DOHH2 (cell line): Measurements from ENCODE around the gene WWOX.

Experiments used
- H3F3A ChIP-seq: fragments of 200-600 bp; sonication (generic), shearing (Covaris generic); 2 replicates; pipeline ENCODE4 v1.6.0; 2016; ENCODE audit warnings: antibody characterized with exemption, mild to moderate bottlenecking; ENCODE audit not compliant: control insufficient read depth, insufficient read depth
- H3K27ac ChIP-seq: fragments of 200-600 bp; sonication (generic); 2 replicates; pipeline ENCODE4 v1.5.1; 2014; ENCODE audit warnings: low read depth, mild to moderate bottlenecking, low read length, moderate library complexity
- H3K27me3 ChIP-seq: fragments of 200-600 bp; sonication (generic); 2 replicates; pipeline ENCODE4 v1.6.1; 2014; ENCODE audit warnings: mild to moderate bottlenecking, low read length, mixed read lengths; ENCODE audit not compliant: control insufficient read depth
- H3K36me3 ChIP-seq: fragments of 200-600 bp; sonication (generic); 2 replicates; pipeline ENCODE4 v1.6.1; 2014; ENCODE audit warnings: mild to moderate bottlenecking, low read length, moderate library complexity, mixed read lengths; ENCODE audit not compliant: control insufficient read depth
- H3K4me1 ChIP-seq: fragments of 200-600 bp; sonication (generic); 2 replicates; pipeline ENCODE4 v1.6.1; 2014; ENCODE audit warnings: mild to moderate bottlenecking, low read length, mixed read lengths; ENCODE audit not compliant: control insufficient read depth
- H3K4me2 ChIP-seq: fragments of 200-600 bp; sonication (generic); 2 replicates; pipeline ENCODE4 v1.6.0; 2014; ENCODE audit warnings: mild to moderate bottlenecking, low read length, moderate library complexity
- H3K4me3 ChIP-seq: fragments of 200-600 bp; sonication (generic); 2 replicates; pipeline ENCODE4 v1.5.1; 2014; ENCODE audit warnings: mild to moderate bottlenecking, low read length, mixed read lengths
- H3K79me2 ChIP-seq: fragments of 200-600 bp; sonication (generic); 2 replicates; pipeline ENCODE4 v1.6.1; 2014; ENCODE audit warnings: mild to moderate bottlenecking, low read length, mixed read lengths; ENCODE audit not compliant: control insufficient read depth
- H3K9me2 ChIP-seq: fragments of 200-600 bp; sonication (generic); replicated peaks from 2 replicates; pipeline ENCODE4 v1.6.1; 2014; ENCODE audit warnings: mild to moderate bottlenecking, low read length, mixed read lengths; ENCODE audit not compliant: control insufficient read depth
- H3K9me3 ChIP-seq: fragments of 200-600 bp; sonication (generic); 2 replicates; pipeline ENCODE4 v1.6.1; 2014; ENCODE audit warnings: antibody characterized with exemption, low read length, mixed read lengths; ENCODE audit not compliant: control insufficient read depth, insufficient read depth
- H4K20me1 ChIP-seq: fragments of 200-600 bp; sonication (generic); 2 replicates; pipeline ENCODE4 v1.6.0; 2014; ENCODE audit warnings: low read depth, mild to moderate bottlenecking, antibody characterized with exemption, low read length, moderate library complexity; ENCODE audit not compliant: control insufficient read depth, insufficient read depth
- CTCF ChIP-seq: fragments of 200-600 bp; sonication (generic); IDR thresholded peaks from one replicate; pipeline ENCODE4 v1.5.1; 2014; ENCODE audit warnings: antibody characterized with exemption, mild to moderate bottlenecking, low read depth, low read length; ENCODE audit not compliant: poor library complexity, severe bottlenecking
- EZH2phosphoT487 ChIP-seq: fragments of 200-600 bp; sonication (generic); IDR thresholded peaks from 2 replicates; pipeline ENCODE4 v1.6.1; 2017; ENCODE audit warnings: borderline replicate concordance, mild to moderate bottlenecking, antibody characterized with exemption, low read length, moderate library complexity, mixed read lengths

Gene WWOX

GRCh38 chr16:78298986-78299385 is 199.5 kb downstream of the WWOX start:
- H3K4me2 ChIP-seq, result no peak overlapping the region
- TF ChIP-seq EZH2phosphoT487, result no peak
- TF ChIP-seq CTCF, result no peak

GRCh38 chr16:78300469-78300868 is 201.0 kb downstream of the WWOX start:
- Histone ChIP-seq H3K4me2 (no peak overlapping the region), H3K36me3 (no peaks in the 10 kb centered on the region), H3F3A (no peaks in the 10 kb centered on the region), H3K4me3 (no peak overlapping the region), H3K9me2 (no peaks in the 10 kb centered on the region), H3K79me2 (no peaks in the 10 kb centered on the region), H3K4me1 (no peaks in the 10 kb centered on the region), H3K27ac (no peak overlapping the region), H3K27me3 (no peaks in the 10 kb centered on the region), H3K9me3 (no peaks in the 10 kb centered on the region), H4K20me1 (no peaks in the 10 kb centered on the region)
- no peak for TF ChIP-seq CTCF
- no peak for TF ChIP-seq EZH2phosphoT487

More at GRCh38 chr16:78298986-78299385, 199.5 kb downstream of the WWOX start:
- Histone ChIP-seq H3F3A (no peaks in the 10 kb centered on the region), H3K4me1 (no peaks in the 10 kb centered on the region), H3K79me2 (no peaks in the 10 kb centered on the region), H3K27me3 (no peaks in the 10 kb centered on the region), H3K27ac (no peak overlapping the region), H3K4me3 (no peak overlapping the region), H3K9me2 (no peaks in the 10 kb centered on the region), H3K9me3 (no peaks in the 10 kb centered on the region), H4K20me1 (no peaks in the 10 kb centered on the region), H3K36me3 (no peaks in the 10 kb centered on the region)

- H3K4me2 ChIP-seq, result no peak overlapping the region
- H3K27ac ChIP-seq, result no peak overlapping the region
- no peak for TF ChIP-seq CTCF
- TF ChIP-seq EZH2phosphoT487, result no peak
- H3F3A ChIP-seq, result no peaks in the 10 kb centered on the region
- H3K36me3 ChIP-seq, result no peaks in the 10 kb centered on the region
- no peaks in the 10 kb centered on the region for H3K9me3 ChIP-seq
- no peaks in the 10 kb centered on the region for H3K9me2 ChIP-seq
- H4K20me1 ChIP-seq, result no peaks in the 10 kb centered on the region
- no peak overlapping the region for H3K4me3 ChIP-seq
- no peaks in the 10 kb centered on the region for H3K4me1 ChIP-seq
- no peaks in the 10 kb centered on the region for H3K79me2 ChIP-seq
- H3K27me3 ChIP-seq, result no peaks in the 10 kb centered on the region
Measured at GRCh38 chr16:78303946-78304345, 204.5 kb downstream of the WWOX start.

- Histone ChIP-seq H3K4me3 (no peak overlapping the region), H3K4me2 (no peak overlapping the region), H3K9me3 (no peaks in the 10 kb centered on the region), H3K27me3 (no peaks in the 10 kb centered on the region), H3K4me1 (peaks cover 9% of the 10 kb centered on the region), H3K9me2 (no peaks in the 10 kb centered on the region), H3K79me2 (no peaks in the 10 kb centered on the region), H4K20me1 (no peaks in the 10 kb centered on the region), H3F3A (no peaks in the 10 kb centered on the region), H3K27ac (no peak overlapping the region), H3K36me3 (no peaks in the 10 kb centered on the region)
- TF ChIP-seq CTCF, result no peak
- no peak for TF ChIP-seq EZH2phosphoT487
Measured at GRCh38 chr16:78306361-78306760, 206.9 kb downstream of the WWOX start.
